OCI-LY1 (cell line): Measurements from ENCODE around the gene MT1A.

Experiments
- CTCF ChIP-seq: fragments of 200-600 bp; sonication (generic), shearing (Covaris generic); IDR thresholded peaks from 2 replicates; pipeline ENCODE4 v1.5.1; 2017; ENCODE audit warnings: mild to moderate bottlenecking, antibody characterized with exemption, low read length, moderate library complexity, mixed read lengths
- EZH2 ChIP-seq: fragments of 200-600 bp; sonication (generic), shearing (Covaris generic); IDR thresholded peaks from 2 replicates; pipeline ENCODE4 v1.8.0; 2017; ENCODE audit warnings: borderline replicate concordance, mixed run types, mild to moderate bottlenecking, antibody characterized with exemption, low read length, moderate library complexity, mixed read lengths

- no peak for TF ChIP-seq CTCF
- no peak for TF ChIP-seq EZH2
Measured at GRCh38 chr16:56681939-56682702, 43.7 kb downstream of the MT1A start, which contains the start of gene MT1X.
